ENCODE data around the gene DDX23.

GRCh38 chr12:48869191-48869590 lies 17.2 kb upstream of the DDX23 start:
- TF ChIP-seq CTCF (conservative IDR thresholded peaks at IDR 0.05; ENCODE audit: low read depth, low read length), result no peak
- TF ChIP-seq POLR2A (IDR thresholded peaks at IDR 0.05; ENCODE audit: low read depth, low read length), result no peak
- TF ChIP-seq CEBPB (IDR thresholded peaks at IDR 0.05; ENCODE audit: low read depth, low read length), result no peak
- TF ChIP-seq RAD21 (IDR thresholded peaks at IDR 0.05; ENCODE audit: low read length), result no peak
- no peak for TF ChIP-seq MAZ (IDR thresholded peaks at IDR 0.05; ENCODE audit: borderline replicate concordance, low read depth, low read length)
- no peak for TF ChIP-seq SMC3 (IDR thresholded peaks at IDR 0.05; ENCODE audit: low read depth, low read length)
- TF ChIP-seq USF2 (IDR thresholded peaks at IDR 0.05; ENCODE audit: low read depth, low read length), result no peak
- no peak for TF ChIP-seq MXI1 (IDR thresholded peaks at IDR 0.05; ENCODE audit: borderline replicate concordance, low read depth, low read length)
- no peak for TF ChIP-seq FOS (IDR thresholded peaks at IDR 0.05; ENCODE audit: low read depth, low read length)
- TF ChIP-seq RFX5 (IDR thresholded peaks at IDR 0.05; ENCODE audit: low read depth, low read length), result no peak
- TF ChIP-seq BHLHE40 (IDR thresholded peaks at IDR 0.05; ENCODE audit: low read depth, low read length), result no peak
- TF ChIP-seq CHD1 (IDR thresholded peaks at IDR 0.05; ENCODE audit: low read depth, low read length), result no peak
